ENCODE measurements around the gene WDR1.

GRCh38 chr4:10135260-10135659 lies 18.7 kb upstream of the WDR1 start:
- no peak for TF ChIP-seq CHD2 (IDR thresholded peaks at IDR 0.05; ENCODE audit: low read depth, low read length)
- no peak for TF ChIP-seq ZNF264 (CRISPR knock-in tag; IDR thresholded peaks at IDR 0.05)
- TF ChIP-seq, protein P1, sequence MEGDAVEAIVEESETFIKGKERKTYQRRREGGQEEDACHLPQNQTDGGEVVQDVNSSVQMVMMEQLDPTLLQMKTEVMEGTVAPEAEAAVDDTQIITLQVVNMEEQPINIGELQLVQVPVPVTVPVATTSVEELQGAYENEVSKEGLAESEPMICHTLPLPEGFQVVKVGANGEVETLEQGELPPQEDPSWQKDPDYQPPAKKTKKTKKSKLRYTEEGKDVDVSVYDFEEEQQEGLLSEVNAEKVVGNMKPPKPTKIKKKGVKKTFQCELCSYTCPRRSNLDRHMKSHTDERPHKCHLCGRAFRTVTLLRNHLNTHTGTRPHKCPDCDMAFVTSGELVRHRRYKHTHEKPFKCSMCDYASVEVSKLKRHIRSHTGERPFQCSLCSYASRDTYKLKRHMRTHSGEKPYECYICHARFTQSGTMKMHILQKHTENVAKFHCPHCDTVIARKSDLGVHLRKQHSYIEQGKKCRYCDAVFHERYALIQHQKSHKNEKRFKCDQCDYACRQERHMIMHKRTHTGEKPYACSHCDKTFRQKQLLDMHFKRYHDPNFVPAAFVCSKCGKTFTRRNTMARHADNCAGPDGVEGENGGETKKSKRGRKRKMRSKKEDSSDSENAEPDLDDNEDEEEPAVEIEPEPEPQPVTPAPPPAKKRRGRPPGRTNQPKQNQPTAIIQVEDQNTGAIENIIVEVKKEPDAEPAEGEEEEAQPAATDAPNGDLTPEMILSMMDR (CRISPR knock-in tag; IDR thresholded peaks at IDR 0.05) = no peak
- TF ChIP-seq CENPBD1 (CRISPR knock-in tag; IDR thresholded peaks at IDR 0.05; ENCODE audit: borderline replicate concordance, low read depth) = no peak
- TF ChIP-seq, protein P2, sequence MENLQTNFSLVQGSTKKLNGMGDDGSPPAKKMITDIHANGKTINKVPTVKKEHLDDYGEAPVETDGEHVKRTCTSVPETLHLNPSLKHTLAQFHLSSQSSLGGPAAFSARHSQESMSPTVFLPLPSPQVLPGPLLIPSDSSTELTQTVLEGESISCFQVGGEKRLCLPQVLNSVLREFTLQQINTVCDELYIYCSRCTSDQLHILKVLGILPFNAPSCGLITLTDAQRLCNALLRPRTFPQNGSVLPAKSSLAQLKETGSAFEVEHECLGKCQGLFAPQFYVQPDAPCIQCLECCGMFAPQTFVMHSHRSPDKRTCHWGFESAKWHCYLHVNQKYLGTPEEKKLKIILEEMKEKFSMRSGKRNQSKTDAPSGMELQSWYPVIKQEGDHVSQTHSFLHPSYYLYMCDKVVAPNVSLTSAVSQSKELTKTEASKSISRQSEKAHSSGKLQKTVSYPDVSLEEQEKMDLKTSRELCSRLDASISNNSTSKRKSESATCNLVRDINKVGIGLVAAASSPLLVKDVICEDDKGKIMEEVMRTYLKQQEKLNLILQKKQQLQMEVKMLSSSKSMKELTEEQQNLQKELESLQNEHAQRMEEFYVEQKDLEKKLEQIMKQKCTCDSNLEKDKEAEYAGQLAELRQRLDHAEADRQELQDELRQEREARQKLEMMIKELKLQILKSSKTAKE (CRISPR knock-in tag; IDR thresholded peaks at IDR 0.05; ENCODE audit: borderline replicate concordance) = no peak
- TF ChIP-seq ATF7 (IDR thresholded peaks at IDR 0.05) = no peak
- no peak for TF ChIP-seq ATF7 (CRISPR knock-in tag; IDR thresholded peaks at IDR 0.05)
- no peak for TF ChIP-seq SP4 (CRISPR knock-in tag; IDR thresholded peaks at IDR 0.05)
- no peak for TF ChIP-seq MATR3 (CRISPR knock-in tag; IDR thresholded peaks at IDR 0.05)
- TF ChIP-seq NR3C1 (CRISPR knock-in tag; IDR thresholded peaks at IDR 0.05) = no peak
- TF ChIP-seq E2F1 (CRISPR knock-in tag; IDR thresholded peaks at IDR 0.05) = no peak
- TF ChIP-seq ZFP36 (IDR thresholded peaks at IDR 0.05; ENCODE audit: borderline replicate concordance, low read depth, low read length, partially characterized antibody) = no peak
- TF ChIP-seq, protein P3, sequence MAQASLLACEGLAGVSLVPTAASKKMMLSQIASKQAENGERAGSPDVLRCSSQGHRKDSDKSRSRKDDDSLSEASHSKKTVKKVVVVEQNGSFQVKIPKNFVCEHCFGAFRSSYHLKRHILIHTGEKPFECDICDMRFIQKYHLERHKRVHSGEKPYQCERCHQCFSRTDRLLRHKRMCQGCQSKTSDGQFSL (CRISPR knock-in tag; IDR thresholded peaks at IDR 0.05) = no peak
- TF ChIP-seq, protein P4, sequence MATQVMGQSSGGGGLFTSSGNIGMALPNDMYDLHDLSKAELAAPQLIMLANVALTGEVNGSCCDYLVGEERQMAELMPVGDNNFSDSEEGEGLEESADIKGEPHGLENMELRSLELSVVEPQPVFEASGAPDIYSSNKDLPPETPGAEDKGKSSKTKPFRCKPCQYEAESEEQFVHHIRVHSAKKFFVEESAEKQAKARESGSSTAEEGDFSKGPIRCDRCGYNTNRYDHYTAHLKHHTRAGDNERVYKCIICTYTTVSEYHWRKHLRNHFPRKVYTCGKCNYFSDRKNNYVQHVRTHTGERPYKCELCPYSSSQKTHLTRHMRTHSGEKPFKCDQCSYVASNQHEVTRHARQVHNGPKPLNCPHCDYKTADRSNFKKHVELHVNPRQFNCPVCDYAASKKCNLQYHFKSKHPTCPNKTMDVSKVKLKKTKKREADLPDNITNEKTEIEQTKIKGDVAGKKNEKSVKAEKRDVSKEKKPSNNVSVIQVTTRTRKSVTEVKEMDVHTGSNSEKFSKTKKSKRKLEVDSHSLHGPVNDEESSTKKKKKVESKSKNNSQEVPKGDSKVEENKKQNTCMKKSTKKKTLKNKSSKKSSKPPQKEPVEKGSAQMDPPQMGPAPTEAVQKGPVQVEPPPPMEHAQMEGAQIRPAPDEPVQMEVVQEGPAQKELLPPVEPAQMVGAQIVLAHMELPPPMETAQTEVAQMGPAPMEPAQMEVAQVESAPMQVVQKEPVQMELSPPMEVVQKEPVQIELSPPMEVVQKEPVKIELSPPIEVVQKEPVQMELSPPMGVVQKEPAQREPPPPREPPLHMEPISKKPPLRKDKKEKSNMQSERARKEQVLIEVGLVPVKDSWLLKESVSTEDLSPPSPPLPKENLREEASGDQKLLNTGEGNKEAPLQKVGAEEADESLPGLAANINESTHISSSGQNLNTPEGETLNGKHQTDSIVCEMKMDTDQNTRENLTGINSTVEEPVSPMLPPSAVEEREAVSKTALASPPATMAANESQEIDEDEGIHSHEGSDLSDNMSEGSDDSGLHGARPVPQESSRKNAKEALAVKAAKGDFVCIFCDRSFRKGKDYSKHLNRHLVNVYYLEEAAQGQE (IDR thresholded peaks at IDR 0.05; ENCODE audit: borderline replicate concordance in 1 of 2, low read depth in 1 of 2, low read length in 2 of 2) = no peak
